WTC11 (cell line): Measurements from ENCODE around the gene TBCEL. TPM values are rescaled to one million over a fixed set of nuclear protein-coding genes. Genes with fewer than 3 reads are reported as not detected.

Experiments used
- ATAC-seq: fragments of 200-7000 bp; cut with Tn5 transposase; 2 replicates; pipeline ENCODE4 v1.10.0; 2021; ENCODE audit warnings: mild to moderate bottlenecking, moderate library complexity
- CTCF ChIA-PET: fragments of 300-600 bp; sonication (Branson Sonifier 250); formaldehyde crosslinking; loops from one replicate; lab custom pipeline; 2021; ENCODE audit warnings: antibody characterized with exemption; lab: Charles Lee
- POLR2A ChIA-PET: fragments of 350-600 bp; sonication (Branson Sonifier 250); formaldehyde crosslinking; loops from one replicate; lab custom pipeline; 2021; ENCODE audit warnings: antibody characterized with exemption; lab: Charles Lee
- DNase-seq: peaks from one replicate; pipeline ENCODE4 v3.0.0; 2021; ENCODE audit warnings: low spot score
- H3K27ac Mint-ChIP-seq: 2 replicates; pipeline ENCODE4 v1.8.0; 2021; ENCODE audit warnings: mixed read lengths
- H3K27me3 Mint-ChIP-seq: 2 replicates; pipeline ENCODE4 v1.8.0; 2021; ENCODE audit warnings: low read depth, mild to moderate bottlenecking, moderate library complexity, mixed read lengths
- H3K36me3 Mint-ChIP-seq: 2 replicates; pipeline ENCODE4 v1.8.0; 2021; ENCODE audit warnings: mixed read lengths
- H3K4me1 Mint-ChIP-seq: 2 replicates; pipeline ENCODE4 v1.8.0; 2022; ENCODE audit warnings: mixed read lengths
- H3K4me3 Mint-ChIP-seq: 2 replicates; pipeline ENCODE4 v1.8.0; 2021; ENCODE audit warnings: mild to moderate bottlenecking, moderate library complexity, mixed read lengths
- H3K9me3 Mint-ChIP-seq: 2 replicates; pipeline ENCODE4 v1.8.0; 2021; ENCODE audit warnings: mixed read lengths
- AR ChIP-seq: fragments of 250-450 bp; sonication (Bioruptor Pico); IDR thresholded peaks from 2 replicates; pipeline ENCODE4 v1.9.0; 2021; ENCODE audit warnings: mild to moderate bottlenecking
- FOXK1 ChIP-seq: sonication (generic); formaldehyde crosslinking; IDR thresholded peaks from 2 replicates; pipeline ENCODE4 v1.8.0; 2022; ENCODE audit warnings: mild to moderate bottlenecking, moderate library complexity, missing genetic modification reagents
- HMGXB4 ChIP-seq: sonication (generic); formaldehyde crosslinking; IDR thresholded peaks from 2 replicates; pipeline ENCODE4 v1.8.1; 2023; ENCODE audit warnings: mild to moderate bottlenecking, moderate library complexity, missing genetic modification reagents
- KAT7 ChIP-seq: sonication (generic); formaldehyde crosslinking; IDR thresholded peaks from 2 replicates; pipeline ENCODE4 v1.8.1; 2023; ENCODE audit warnings: missing genetic modification reagents, mild to moderate bottlenecking, borderline replicate concordance
- MAX ChIP-seq: sonication (generic); formaldehyde crosslinking; IDR thresholded peaks from 2 replicates; pipeline ENCODE4 v1.8.0; 2022; ENCODE audit warnings: mild to moderate bottlenecking, missing genetic modification reagents
- NR3C1 ChIP-seq: sonication (generic); formaldehyde crosslinking; conservative IDR thresholded peaks from 2 replicates; pipeline ENCODE4 v1.8.1; 2023; ENCODE audit warnings: low read depth, mild to moderate bottlenecking, missing genetic modification reagents
- OVOL2 ChIP-seq: fragments of 250-450 bp; sonication (Bioruptor Pico); IDR thresholded peaks from 2 replicates; pipeline ENCODE4 v1.9.0; 2021; ENCODE audit warnings: mild to moderate bottlenecking, borderline replicate concordance
- SMAD3 ChIP-seq: sonication (generic); formaldehyde crosslinking; IDR thresholded peaks from 2 replicates; pipeline ENCODE4 v1.8.0; 2022; ENCODE audit warnings: missing genetic modification reagents, mild to moderate bottlenecking, borderline replicate concordance
- USF2 ChIP-seq: sonication (generic); formaldehyde crosslinking; IDR thresholded peaks from 2 replicates; pipeline ENCODE4 v1.8.1; 2023; ENCODE audit warnings: mild to moderate bottlenecking, missing genetic modification reagents, moderate library complexity
- ZNF121 ChIP-seq: sonication (generic); formaldehyde crosslinking; IDR thresholded peaks from 2 replicates; pipeline ENCODE4 v1.8.0; 2023; ENCODE audit warnings: missing genetic modification reagents
- ZNF232 ChIP-seq: sonication (generic); formaldehyde crosslinking; IDR thresholded peaks from 2 replicates; pipeline ENCODE4 v1.8.0; 2022; ENCODE audit warnings: mild to moderate bottlenecking, missing genetic modification reagents
- ZNF416 ChIP-seq: fragments of 250-450 bp; sonication (Bioruptor Pico); IDR thresholded peaks from 2 replicates; pipeline ENCODE4 v1.9.0; 2021; ENCODE audit warnings: mild to moderate bottlenecking, inconsistent platforms
- ZNF425 ChIP-seq: fragments of 250-450 bp; sonication (Bioruptor Pico); conservative IDR thresholded peaks from 2 replicates; pipeline ENCODE4 v1.9.0; 2021; ENCODE audit warnings: mild to moderate bottlenecking
- ZNF532 ChIP-seq: fragments of 250-450 bp; sonication (Bioruptor Pico); IDR thresholded peaks from 2 replicates; pipeline ENCODE4 v1.9.0; 2021; ENCODE audit warnings: mild to moderate bottlenecking, borderline replicate concordance
- total RNA-seq: library from RNA; stranded (reverse); gene quantifications from 3 replicates; pipeline ENCODE4 v1.2.3, GENCODE V29; 2021

TBCEL gene
- total RNA-seq, 1 experiment from 2014 or later = 9.5 TPM

- TF ChIP-seq NR3C1 (CRISPR knock-in tag) = no peak
- no peak for TF ChIP-seq KAT7 (CRISPR knock-in tag)
- TF ChIP-seq USF2 = no peak
- no peak for TF ChIP-seq OVOL2 (CRISPR knock-in tag)
- TF ChIP-seq ZNF416 (CRISPR knock-in tag) = no peak
- TF ChIP-seq ZNF425 (CRISPR knock-in tag) = no peak
- no peak for TF ChIP-seq AR (CRISPR knock-in tag)
- no peak for TF ChIP-seq FOXK1 (CRISPR knock-in tag)
- TF ChIP-seq SMAD3 (CRISPR knock-in tag) = no peak
- TF ChIP-seq ZNF232 (CRISPR knock-in tag) = no peak
- no peak for TF ChIP-seq ZNF532
Observed at GRCh38 chr11:120978701-120979100, 45.2 kb upstream of the TBCEL start (continued).

- H3K27ac Mint-ChIP-seq = no peak overlapping the region
- H3K27me3 Mint-ChIP-seq = peaks cover 23% of the 10 kb centered on the region
- peaks cover 42% of the 10 kb centered on the region for H3K4me1 Mint-ChIP-seq
- TF ChIP-seq NR3C1 (CRISPR knock-in tag) (0 out of 2 replicates have a peak, but pooled peaks have one; percentile 51), ZNF532 (no peak), ZNF121 (CRISPR knock-in tag) (peak; percentile 100), HMGXB4 (CRISPR knock-in tag) (0 out of 2 replicates have a peak, but pooled peaks have one; percentile 51), MAX (CRISPR knock-in tag) (no peak)
- H3K36me3 Mint-ChIP-seq = no peaks in the 10 kb centered on the region
- ATAC-seq (peak; percentile 92), DNase-seq (peak; percentile 67)
- ChIA-PET POLR2A (no interaction called here), CTCF (interaction anchor here (0.6 to 1.5 kb wide), 11 partner anchors 11 to 483 kb away, joined by 3 to 7 read pairs (median 4); no protein-coding TSS in a partner anchor)
- H3K9me3 Mint-ChIP-seq = no peaks in the 10 kb centered on the region
- peak overlapping the region; percentile 67 for H3K4me3 Mint-ChIP-seq
Observed at GRCh38 chr11:120985718-120986569, 38.0 kb upstream of the TBCEL start.
